Stomach (tissue), 4 donors: Measurements from ENCODE around the gene SNTA1.

ENCODE experiments used
- CTCF ChIP-seq, 7 experiments: fragments of 450-650 bp in 4 of 7; fragments of 200-600 bp in 3 of 7; sonication (generic) in 3 of 7; IDR thresholded peaks; one replicate each; pipeline ENCODE4 v1.5.1; 2016 to 2019; ENCODE audit warnings: antibody characterized with exemption in 7 of 7, control low read depth in 2 of 7, mild to moderate bottlenecking in 1 of 7
- EP300 ChIP-seq: sonication (generic); formaldehyde crosslinking; IDR thresholded peaks from one replicate; pipeline ENCODE4 v1.6.1; 2017; ENCODE audit warnings: antibody characterized with exemption
- POLR2A ChIP-seq, 4 donors: fragments of 450-650 bp; IDR thresholded peaks; one replicate each; pipeline ENCODE4 v1.6.1; 2016; ENCODE audit warnings: antibody characterized with exemption in 4 of 4, control low read depth in 2 of 4, mild to moderate bottlenecking in 1 of 4, moderate library complexity in 1 of 4

- TF ChIP-seq EP300 (no peak), CTCF (IDR thresholded peaks at IDR 0.05) (no peak), POLR2A (IDR thresholded peaks at IDR 0.05) (no peak)
Observed at GRCh38 chr20:33391722-33392415, 51.7 kb downstream of the SNTA1 start.
